Fibroblast of lung (primary cell): ENCODE measurements around the gene TM9SF1. TPM values are rescaled to one million over a fixed set of nuclear protein-coding genes. Genes with fewer than 3 reads are reported as not detected.

ENCODE experiments used
- DNase-seq, 2 donors: peaks; one replicate each; pipeline versions ENCODE4 v3.0.0 to v3.0.0-alpha.2; 2010; ENCODE audit warnings: low read depth in 2 of 2
- H2AFZ ChIP-seq: 2 replicates; pipeline ENCODE4 v1.5.1; 2012; ENCODE audit warnings: low read length, control low read depth, inconsistent platforms
- H3K27ac ChIP-seq: 2 replicates; pipeline ENCODE4 v1.5.1; 2011; ENCODE audit warnings: low read length, control low read depth; ENCODE audit not compliant: insufficient read depth
- H3K27me3 ChIP-seq: 2 replicates; pipeline ENCODE4 v1.5.1; 2011; ENCODE audit warnings: mild to moderate bottlenecking, low read length; ENCODE audit not compliant: control insufficient read depth, insufficient read depth
- H3K36me3 ChIP-seq: 2 replicates; pipeline ENCODE4 v1.5.1; 2011; ENCODE audit warnings: low read length; ENCODE audit not compliant: control insufficient read depth, insufficient read depth
- H3K4me1 ChIP-seq: 2 replicates; pipeline ENCODE4 v1.5.1; 2011; ENCODE audit warnings: low read length; ENCODE audit not compliant: control insufficient read depth, insufficient read depth; ENCODE audit errors: extremely low read depth
- H3K4me2 ChIP-seq: 2 replicates; pipeline ENCODE4 v1.5.1; 2011; ENCODE audit warnings: low read length, control low read depth; ENCODE audit not compliant: insufficient read depth; ENCODE audit errors: extremely low read depth
- H3K4me3 ChIP-seq, 4 experiments: fragments of 200-600 bp in 1 of 4; sonication (generic) in 1 of 4; replicated peaks in 1 of 4; 2 replicates each; pipeline ENCODE4 v1.5.1; 2011 to 2016; ENCODE audit warnings: low read length in 4 of 4, low read depth in 3 of 4, mild to moderate bottlenecking in 3 of 4, control low read depth in 2 of 4, inconsistent platforms in 1 of 4, mixed read lengths in 1 of 4; ENCODE audit not compliant: insufficient read depth in 1 of 4; ENCODE audit errors: control extremely low read depth in 1 of 4
- H3K79me2 ChIP-seq: 2 replicates; pipeline ENCODE4 v1.5.1; 2012; ENCODE audit warnings: mild to moderate bottlenecking, low read length, inconsistent platforms; ENCODE audit not compliant: control insufficient read depth, insufficient read depth
- H3K9ac ChIP-seq: 2 replicates; pipeline ENCODE4 v1.5.1; 2011; ENCODE audit warnings: mild to moderate bottlenecking, low read length, control low read depth; ENCODE audit not compliant: insufficient read depth
- H3K9me3 ChIP-seq: 2 replicates; pipeline ENCODE4 v1.5.1; 2012; ENCODE audit warnings: low read depth, low read length; ENCODE audit not compliant: control insufficient read depth, insufficient read depth
- H4K20me1 ChIP-seq: 2 replicates; pipeline ENCODE4 v1.5.1; 2011; ENCODE audit warnings: low read length; ENCODE audit not compliant: control insufficient read depth, insufficient read depth; ENCODE audit errors: extremely low read depth
- CTCF ChIP-seq, 2 donors: IDR thresholded peaks in 1 of 2; conservative IDR thresholded peaks in 1 of 2; 1 replicate in 1 of 2; 2 replicates in 1 of 2; pipeline ENCODE4 v1.5.1; 2011 to 2012; ENCODE audit warnings: low read length in 2 of 2, control low read depth in 1 of 2, inconsistent platforms in 1 of 2, low read depth in 1 of 2, mild to moderate bottlenecking in 1 of 2
- EZH2 ChIP-seq: IDR thresholded peaks from 2 replicates; pipeline ENCODE4 v1.5.1; 2012; ENCODE audit warnings: low read length, control low read depth, mild to moderate bottlenecking; ENCODE audit errors: missing control alignments
- polyA plus RNA-seq, 2 donors: library from polyadenylated mRNA; depleted of rRNA in 1 of 2; stranded (reverse) in 1 of 2; unstranded in 1 of 2; fragments of >200 nt; gene quantifications; 2 replicates each; pipeline ENCODE4 v1.2.1, GENCODE V29; 2011 to 2012; ENCODE audit warnings: missing spikeins in 1 of 2
- total RNA-seq: library from RNA; depleted of rRNA; stranded (reverse); fragments of >200 nt; gene quantifications from 2 replicates; pipeline ENCODE4 v1.2.1, GENCODE V29; 2014

Gene TM9SF1
- total and polyA plus RNA-seq, 2 donors (not counting 1 experiment from before 2014, with no cell fraction given): 61.6 to 65.1 TPM

GRCh38 chr14:24149302-24149969, 45.8 kb downstream of the TM9SF1 start:
- H3K27ac ChIP-seq: no peak overlapping the region
- no peaks in the 10 kb centered on the region for H3K27me3 ChIP-seq
- no peak overlapping the region for H3K9ac ChIP-seq
- H3K36me3 ChIP-seq: peaks cover 20% of the 10 kb centered on the region
- no peak overlapping the region for H2AFZ ChIP-seq
- no peaks in the 10 kb centered on the region for H3K9me3 ChIP-seq
- no peak overlapping the region for H3K4me2 ChIP-seq
- TF ChIP-seq EZH2 (no peak), CTCF (conservative IDR thresholded peaks at IDR 0.05 in 1 of 2, IDR thresholded peaks at IDR 0.05 in 1 of 2; ENCODE audit: low read depth in 1 of 2, low read length in 2 of 2) (no peak)
- no peaks in the 10 kb centered on the region for H4K20me1 ChIP-seq
- DNase-seq: no peak
- peaks cover 30% of the 10 kb centered on the region for H3K79me2 ChIP-seq
- peaks cover 5% of the 10 kb centered on the region for H3K4me1 ChIP-seq
- no peak overlapping the region for H3K4me3 ChIP-seq

- Histone ChIP-seq H3K9me3 (no peaks in the 10 kb centered on the region), H3K9ac (peak overlapping the region; percentile 76), H2AFZ (peak overlapping the region; percentile 48), H3K36me3 (peaks cover 23% of the 10 kb centered on the region), H3K79me2 (peaks cover 32% of the 10 kb centered on the region), H3K4me1 (peaks cover 8% of the 10 kb centered on the region), H3K4me2 (peak overlapping the region; percentile 87), H3K27me3 (no peaks in the 10 kb centered on the region), H3K27ac (peak overlapping the region; percentile 70), H4K20me1 (no peaks in the 10 kb centered on the region), H3K4me3 (peak overlapping the region; percentile 86 to 98 (median 88))
- no peak for DNase-seq
- no peak for TF ChIP-seq CTCF (conservative IDR thresholded peaks at IDR 0.05 in 1 of 2, IDR thresholded peaks at IDR 0.05 in 1 of 2; ENCODE audit: low read depth in 1 of 2, low read length in 2 of 2)
- TF ChIP-seq EZH2: no peak
Observed at GRCh38 chr14:24147761-24148428, 47.3 kb downstream of the TM9SF1 start.

- Histone ChIP-seq H2AFZ (peak within 1 kb of the TSS; percentile 76), H3K27ac (peak within 1 kb of the TSS; percentile 79), H3K9me3 (no peaks in the 10 kb centered on the region), H3K4me1 (peaks cover 8% of the 10 kb centered on the region), H4K20me1 (no peaks in the 10 kb centered on the region), H3K9ac (peak within 1 kb of the TSS; percentile 76), H3K4me2 (peak within 1 kb of the TSS; percentile 87), H3K4me3 (peak within 1 kb of the TSS; percentile 87 to 98 (median 94)), H3K27me3 (no peaks in the 10 kb centered on the region), H3K36me3 (peaks cover 23% of the 10 kb centered on the region), H3K79me2 (peaks cover 32% of the 10 kb centered on the region)
- TF ChIP-seq CTCF (conservative IDR thresholded peaks at IDR 0.05 in 1 of 2, IDR thresholded peaks at IDR 0.05 in 1 of 2; ENCODE audit: low read depth in 1 of 2, low read length in 2 of 2) (no peak), EZH2 (no peak)
- peak; percentile 98 to 99 for DNase-seq
Observed at GRCh38 chr14:24146978-24147760, 48.1 kb downstream of the TM9SF1 start, which contains the start of gene RNF31. Gene RNF31, plus strand, starts transcription at chr14:24147498. Its CDS starts 201 bp downstream, at chr14:24147699.
